H1 (cell line): Measurements from ENCODE around the gene DCP1B. TPM values are rescaled to one million over a fixed set of nuclear protein-coding genes. Genes with fewer than 3 reads are reported as not detected.

Experiments used
- CTCF ChIA-PET: fragments of 300-600 bp; sonication (Branson Sonifier 250); formaldehyde crosslinking; loops from one replicate; lab custom pipeline; 2021; ENCODE audit not compliant: partially characterized antibody; lab: Charles Lee
- POLR2A ChIA-PET: fragments of 300-600 bp; sonication (Branson Sonifier 250); formaldehyde crosslinking; loops from one replicate; lab custom pipeline; 2021; ENCODE audit warnings: inconsistent platforms; ENCODE audit not compliant: partially characterized antibody; lab: Charles Lee
- DNase-seq, 2 experiments: peaks; one replicate each; pipeline versions ENCODE4 v3.0.0 to v3.0.0-alpha.2; 2010 to 2022; ENCODE audit warnings: low spot score in 2 of 2, low read depth in 1 of 2, mixed read lengths in 1 of 2
- FAIRE-seq: peaks from 2 replicates; lab custom pipeline; 2011; peaks lifted over from hg19 to GRCh38; lab: Jason Lieb, UNC
- H2AFZ ChIP-seq: 2 replicates; pipeline ENCODE4 v1.8.1; 2012; ENCODE audit warnings: low read length, inconsistent platforms
- H2AK5ac ChIP-seq: 2 replicates; pipeline ENCODE4 v1.6.1; 2013; ENCODE audit warnings: low read depth, low read length
- H2BK120ac ChIP-seq: replicated peaks from 2 replicates; pipeline ENCODE3; 2013; ENCODE audit warnings: low read depth, low read length, inconsistent platforms
- H2BK12ac ChIP-seq: 2 replicates; pipeline ENCODE4 v1.6.1; 2013; ENCODE audit warnings: low read depth, low read length
- H2BK15ac ChIP-seq: 2 replicates; pipeline ENCODE4 v1.6.1; 2013; ENCODE audit warnings: low read length
- H2BK20ac ChIP-seq: 2 replicates; pipeline ENCODE4 v1.6.1; 2013; ENCODE audit warnings: low read length
- H2BK5ac ChIP-seq: 2 replicates; pipeline ENCODE4 v1.6.1; 2013; ENCODE audit warnings: low read depth, low read length
- H3K14ac ChIP-seq: 2 replicates; pipeline ENCODE4 v1.6.1; 2013; ENCODE audit warnings: inconsistent platforms; ENCODE audit not compliant: insufficient read length
- H3K18ac ChIP-seq: 2 replicates; pipeline ENCODE4 v1.6.1; 2013; ENCODE audit warnings: low read length; ENCODE audit errors: extremely low read depth
- H3K23ac ChIP-seq: 2 replicates; pipeline ENCODE4 v1.6.1; 2013; ENCODE audit warnings: inconsistent platforms; ENCODE audit not compliant: insufficient read length
- H3K23me2 ChIP-seq: 2 replicates; pipeline ENCODE4 v1.6.1; 2013; ENCODE audit warnings: low read depth, low read length
- H3K27ac ChIP-seq: 2 replicates; pipeline ENCODE4 v1.6.1; 2011; ENCODE audit warnings: low read depth, low read length, inconsistent platforms
- H3K27me3 ChIP-seq, 4 experiments: replicated peaks in 1 of 4; 1 replicate in 1 of 4; 2 replicates in 3 of 4; pipeline versions ENCODE4 v1.6.1 to v1.8.1; 2011 to 2013; ENCODE audit warnings: low read length in 3 of 4, mild to moderate bottlenecking in 3 of 4, inconsistent platforms in 2 of 4, mixed read lengths in 2 of 4, moderate library complexity in 1 of 4; ENCODE audit not compliant: control insufficient read depth in 3 of 4, insufficient read depth in 3 of 4; ENCODE audit errors: extremely low read depth in 1 of 4
- H3K36me3 ChIP-seq, 4 experiments: 2 replicates each; pipeline versions ENCODE4 v1.6.1 to v1.8.1; 2011 to 2013; ENCODE audit warnings: mild to moderate bottlenecking in 4 of 4, low read length in 3 of 4, moderate library complexity in 2 of 4, control low read depth in 1 of 4, inconsistent platforms in 1 of 4; ENCODE audit not compliant: insufficient read depth in 4 of 4, control insufficient read depth in 2 of 4
- H3K4ac ChIP-seq: replicated peaks from 2 replicates; pipeline ENCODE3; 2013; ENCODE audit warnings: low read length, low read depth, mixed read lengths, inconsistent platforms; ENCODE audit not compliant: insufficient read length
- H3K4me1 ChIP-seq, 4 experiments: replicated peaks in 1 of 4; 1 replicate in 1 of 4; 2 replicates in 3 of 4; pipeline versions ENCODE4 v1.6.1 to v1.8.1; 2011 to 2013; ENCODE audit warnings: low read length in 3 of 4, inconsistent platforms in 2 of 4, mixed read lengths in 1 of 4; ENCODE audit not compliant: insufficient read depth in 4 of 4, control insufficient read depth in 3 of 4
- H3K4me2 ChIP-seq, 2 experiments: 2 replicates each; pipeline versions ENCODE4 v1.6.1 to v1.8.1; 2011 to 2013; ENCODE audit warnings: low read depth in 2 of 2, low read length in 2 of 2, control low read depth in 1 of 2, inconsistent platforms in 1 of 2, mild to moderate bottlenecking in 1 of 2; ENCODE audit not compliant: insufficient read depth in 1 of 2
- H3K4me3 ChIP-seq, 4 experiments: fragments of 200-600, 300-600 bp in 1 of 4; sonication (generic), shearing (Covaris generic), sonication (Bioruptor Twin) in 1 of 4; 2 replicates each; pipeline versions ENCODE4 v1.5.1 to v1.8.1; 2011 to 2016; ENCODE audit warnings: low read length in 4 of 4, low read depth in 3 of 4, control low read depth in 2 of 4, inconsistent platforms in 2 of 4, mild to moderate bottlenecking in 2 of 4, mixed read lengths in 1 of 4, moderate library complexity in 1 of 4; ENCODE audit not compliant: insufficient read depth in 2 of 4; ENCODE audit errors: extremely low read depth in 1 of 4
- H3K56ac ChIP-seq: replicated peaks from 2 replicates; pipeline ENCODE3; 2013; ENCODE audit warnings: low read depth, mild to moderate bottlenecking, mixed read lengths, low read length, inconsistent platforms; ENCODE audit not compliant: insufficient read length
- H3K79me1 ChIP-seq: 2 replicates; pipeline ENCODE4 v1.6.1; 2013; ENCODE audit warnings: low read depth, low read length, control low read depth
- H3K79me2 ChIP-seq, 2 experiments: 2 replicates each; pipeline versions ENCODE4 v1.6.1 to v1.8.1; 2012 to 2013; ENCODE audit warnings: low read length in 2 of 2, mild to moderate bottlenecking in 2 of 2, inconsistent platforms in 1 of 2; ENCODE audit not compliant: insufficient read depth in 2 of 2, control insufficient read depth in 1 of 2
- H3K9ac ChIP-seq, 4 experiments: replicated peaks in 1 of 4; 1 replicate in 1 of 4; 2 replicates in 3 of 4; pipeline versions ENCODE4 v1.6.1 to v1.8.1; 2011 to 2013; ENCODE audit warnings: low read depth in 3 of 4, low read length in 3 of 4, control low read depth in 2 of 4, mild to moderate bottlenecking in 2 of 4, moderate library complexity in 2 of 4, inconsistent platforms in 1 of 4; ENCODE audit errors: extremely low read depth in 1 of 4
- H3K9me3 ChIP-seq, 2 experiments: 2 replicates each; pipeline versions ENCODE4 v1.6.1 to v1.8.1; 2012 to 2013; ENCODE audit warnings: mild to moderate bottlenecking in 2 of 2, moderate library complexity in 2 of 2, control low read depth in 1 of 2, inconsistent platforms in 1 of 2, low read depth in 1 of 2, low read length in 1 of 2, mixed read lengths in 1 of 2; ENCODE audit not compliant: insufficient read depth in 2 of 2
- H4K20me1 ChIP-seq, 2 experiments: replicated peaks in 1 of 2; 2 replicates each; pipeline versions ENCODE3 to v1.8.1; 2011 to 2013; ENCODE audit warnings: inconsistent platforms in 2 of 2, low read length in 2 of 2, mild to moderate bottlenecking in 1 of 2; ENCODE audit not compliant: insufficient read depth in 2 of 2, control insufficient read depth in 1 of 2
- H4K5ac ChIP-seq: 2 replicates; pipeline ENCODE4 v1.6.1; 2013; ENCODE audit warnings: low read length, low read depth, mixed read lengths, inconsistent platforms; ENCODE audit not compliant: insufficient read length
- H4K8ac ChIP-seq: 2 replicates; pipeline ENCODE4 v1.8.0; 2013; ENCODE audit warnings: mild to moderate bottlenecking, moderate library complexity, low read length, inconsistent platforms; ENCODE audit not compliant: insufficient read depth; ENCODE audit errors: extremely low read depth
- H4K91ac ChIP-seq: replicated peaks from 2 replicates; pipeline ENCODE3; 2013; ENCODE audit warnings: low read length, mixed read lengths, inconsistent platforms; ENCODE audit not compliant: insufficient read length
- ASH2L ChIP-seq: fragments of 200-600, 300-600 bp; sonication (generic); IDR thresholded peaks from one replicate; pipeline ENCODE4 v1.7.1; 2017; ENCODE audit warnings: low read length
- POU5F1 ChIP-seq: IDR thresholded peaks from 2 replicates; pipeline ENCODE4 v1.6.1; 2011; ENCODE audit warnings: low read depth, mild to moderate bottlenecking, low read length, moderate library complexity
- RBBP5 ChIP-seq: IDR thresholded peaks from 2 replicates; pipeline ENCODE4 v1.7.1; 2012; ENCODE audit warnings: low read depth, mild to moderate bottlenecking, inconsistent platforms, low read length, moderate library complexity, borderline replicate concordance
- WGBS, 2 experiments: shearing (Covaris generic) in 1 of 2; methylation state at CpG; one replicate each; pipeline versions ENCODE4 v1.1.6 to v1.1.7; 2013 to 2015; ENCODE audit warnings: low lambda C conversion rate in 2 of 2, mixed read lengths in 2 of 2, inconsistent platforms in 1 of 2, low coverage in 1 of 2, missing lambda C conversion rate in 1 of 2; ENCODE audit not compliant: insufficient replicate concordance in 2 of 2, insufficient coverage in 1 of 2, insufficient read length in 1 of 2; ENCODE audit errors: extremely low coverage in 1 of 2, missing lambda C conversion rate in 1 of 2; 5-methylcytosine and 5-hydroxymethylcytosine counted together
- polyA plus RNA-seq, 7 experiments: library from polyadenylated mRNA; depleted of rRNA in 3 of 7; stranded (reverse) in 5 of 7; unstranded in 2 of 7; fragments of >200 nt in 5 of 7; fragments of 200-250 nt in 2 of 7; gene quantifications; 1 replicate in 5 of 7; 2 replicates in 1 of 7; 4 replicates in 1 of 7; pipeline versions ENCODE4 v1.2.1 to v1.2.3, GENCODE V29; 2011 to 2013; ENCODE audit warnings: missing spikeins in 2 of 7, mixed read lengths in 2 of 7
- total RNA-seq: library from RNA; stranded (reverse); fragmentation: NEBNext Ultra II Directional; extraction: Animal tissue kit (Norgen Biotek cat#: 25700); gene quantifications from 2 replicates; pipeline ENCODE4 v1.2.1, GENCODE V29; 2021

DCP1B gene
- total and polyA plus RNA-seq, 2 of the 8 experiments (the other 6 are each of a cell fraction or from before 2014, with no cell fraction given): 14.8 to 29.0 TPM

DNA sequence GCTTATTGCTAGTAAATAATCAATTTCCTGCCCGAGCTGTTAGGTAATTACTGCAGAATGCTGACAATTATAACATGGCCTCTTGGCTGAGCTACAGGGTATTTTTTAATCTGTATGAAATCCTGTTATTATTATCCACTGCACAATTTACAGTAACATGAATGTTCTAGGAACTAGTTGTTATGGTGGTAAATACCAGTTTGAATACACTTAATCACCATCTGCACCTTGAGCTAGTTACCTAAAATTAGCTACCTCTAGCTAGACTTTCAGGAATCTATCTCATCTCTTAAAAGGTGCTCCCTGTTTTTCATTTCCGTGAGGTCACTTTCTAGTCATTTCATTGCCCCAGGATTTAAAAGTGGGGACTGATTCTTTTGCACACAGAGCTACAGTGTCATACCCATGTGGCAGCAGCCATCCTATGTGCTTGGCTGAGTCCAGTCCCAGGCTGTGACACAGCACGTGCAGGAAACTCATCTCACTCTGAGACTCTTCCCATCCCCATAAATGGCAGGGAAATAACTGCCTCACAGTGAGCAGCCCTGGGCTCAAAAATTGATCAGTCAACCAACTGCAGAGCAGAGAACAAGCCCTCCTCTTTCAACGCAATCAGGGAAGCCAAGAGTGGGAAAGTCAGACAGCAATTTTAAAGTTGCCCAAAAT, 37.6 kb downstream of the DCP1B start:
- Histone ChIP-seq H3K14ac (no peak overlapping the region), H2BK120ac (no peak overlapping the region), H3K56ac (no peak overlapping the region), H3K4me3 (no peak overlapping the region), H2AFZ (no peak overlapping the region), H4K5ac (no peak overlapping the region), H4K91ac (no peak overlapping the region), H4K8ac (no peak overlapping the region), H3K9ac (no peak overlapping the region), H2BK20ac (no peak overlapping the region), H3K4ac (no peak overlapping the region), H3K27me3 (no peaks in the 10 kb centered on the region), H3K36me3 (peaks cover 0 to 15% (median 3%) of the 10 kb centered on the region in 4 experiments; a peak in 6 of 8 replicates), H3K23me2 (no peaks in the 10 kb centered on the region), H4K20me1 (no peaks in the 10 kb centered on the region), H2BK15ac (no peak overlapping the region), H3K79me1 (no peaks in the 10 kb centered on the region), H3K4me1 (no peaks in the 10 kb centered on the region), H2BK12ac (no peak overlapping the region), H3K4me2 (no peak overlapping the region), H3K27ac (no peak overlapping the region), H3K79me2 (no peaks in the 10 kb centered on the region), H3K23ac (no peak overlapping the region), H3K18ac (no peak overlapping the region), H3K9me3 (no peaks in the 10 kb centered on the region), H2BK5ac (no peak overlapping the region), H2AK5ac (no peak overlapping the region)
- DNase-seq (no peak), FAIRE-seq (no peak)
- ChIA-PET CTCF (interaction anchor here (0.5 to 2.2 kb wide), 7 partner anchors 27 to 623 kb away, joined by 3 to 7 read pairs (median 5); partner anchors contain the start of gene DCP1B), POLR2A (interaction anchor here (0.8 kb wide), 1 partner anchor 8 kb away, joined by 3 read pairs; no protein-coding TSS in a partner anchor)
- WGBS, 2 experiments: 88% methylated on average over 4 of the region's 4 CpGs; no CpG with 5 or more reads in 1 of the 2 experiments
- no peak for TF ChIP-seq POU5F1
- TF ChIP-seq RBBP5: no peak
- no peak for TF ChIP-seq ASH2L
